Fibroblast of the aortic adventitia (primary cell): ENCODE measurements around the gene TNKS2. TPM values are rescaled to one million over a fixed set of nuclear protein-coding genes. Genes with fewer than 3 reads are reported as not detected.

Experiments used
- DNase-seq: peaks from one replicate; pipeline ENCODE4 v3.0.0-alpha.2; 2010; ENCODE audit warnings: low read depth
- H3K4me3 ChIP-seq: 2 replicates; pipeline ENCODE4 v1.5.1; 2011; ENCODE audit warnings: low read depth, mild to moderate bottlenecking, control low read depth, low read length, moderate library complexity
- CTCF ChIP-seq: IDR thresholded peaks from 2 replicates; pipeline ENCODE4 v1.5.1; 2011; ENCODE audit warnings: mild to moderate bottlenecking, low read length, control low read depth, inconsistent platforms; ENCODE audit not compliant: insufficient read depth
- total RNA-seq: library from RNA; depleted of rRNA; stranded (reverse); fragments of >200 nt; gene quantifications from 2 replicates; pipeline ENCODE4 v1.2.3, GENCODE V29; 2012; ENCODE audit warnings: low replicate concordance

TNKS2 gene
- total RNA-seq, 1 donor, result 51.2 TPM

GRCh38 chr10:91766676-91767075, 31.6 kb upstream of the TNKS2 start:
- no peak for TF ChIP-seq CTCF
- no peak for DNase-seq
- no peak overlapping the region for H3K4me3 ChIP-seq

GRCh38 chr10:91768123-91768522, 30.1 kb upstream of the TNKS2 start:
- TF ChIP-seq CTCF, result no peak
- no peak for DNase-seq

DNA sequence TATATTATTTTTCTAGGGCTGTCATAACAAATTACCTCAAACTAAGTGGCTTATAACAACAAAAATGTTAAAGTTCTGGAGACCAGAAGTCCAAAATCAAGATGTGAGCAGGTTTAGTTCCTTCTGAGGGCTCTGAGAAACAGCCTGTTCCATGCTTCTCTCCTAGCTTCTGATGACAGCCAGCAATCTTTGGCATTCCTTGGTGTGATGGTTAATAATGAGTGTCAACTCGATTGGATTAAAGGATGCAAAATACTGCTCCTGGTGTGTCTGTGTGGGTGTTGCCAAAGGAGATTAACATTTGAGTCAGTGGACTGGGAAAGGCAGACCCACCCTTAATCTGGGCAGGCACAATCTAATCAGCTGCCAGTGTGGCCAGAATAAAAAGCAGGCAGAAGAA, 26.3 kb upstream of the TNKS2 start:
- no peak for TF ChIP-seq CTCF
- no peak for DNase-seq
- no peak overlapping the region for H3K4me3 ChIP-seq

More at GRCh38 chr10:91768123-91768522, 30.1 kb upstream of the TNKS2 start:
- no peak overlapping the region for H3K4me3 ChIP-seq

DNA sequence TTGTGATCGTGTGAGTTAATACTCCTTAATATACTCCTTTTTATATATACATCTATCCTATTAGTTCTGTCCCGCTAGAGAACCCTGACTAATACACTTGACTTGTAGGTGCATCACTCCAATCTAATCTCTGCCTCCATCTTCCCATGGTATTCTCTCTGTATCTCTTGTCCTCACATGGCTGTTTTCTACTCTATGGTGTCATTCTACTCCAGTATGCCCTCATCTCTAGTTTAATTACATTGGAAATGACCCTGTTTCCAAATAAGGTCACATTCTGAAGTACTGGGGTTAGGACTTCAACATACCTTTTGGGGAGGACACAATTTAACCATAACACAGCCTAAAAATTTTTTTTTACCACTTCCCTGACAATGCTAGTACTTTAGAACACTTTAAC, 25.8 kb upstream of the TNKS2 start:
- DNase-seq, result no peak
- no peak for TF ChIP-seq CTCF
- H3K4me3 ChIP-seq, result no peak overlapping the region

GRCh38 chr10:91772869-91773268, 25.4 kb upstream of the TNKS2 start:
- TF ChIP-seq CTCF, result no peak
- H3K4me3 ChIP-seq, result no peak overlapping the region
- no peak for DNase-seq

GRCh38 chr10:91774571-91774970, 23.7 kb upstream of the TNKS2 start:
- H3K4me3 ChIP-seq, result no peak overlapping the region
- no peak for TF ChIP-seq CTCF
- no peak for DNase-seq

DNA sequence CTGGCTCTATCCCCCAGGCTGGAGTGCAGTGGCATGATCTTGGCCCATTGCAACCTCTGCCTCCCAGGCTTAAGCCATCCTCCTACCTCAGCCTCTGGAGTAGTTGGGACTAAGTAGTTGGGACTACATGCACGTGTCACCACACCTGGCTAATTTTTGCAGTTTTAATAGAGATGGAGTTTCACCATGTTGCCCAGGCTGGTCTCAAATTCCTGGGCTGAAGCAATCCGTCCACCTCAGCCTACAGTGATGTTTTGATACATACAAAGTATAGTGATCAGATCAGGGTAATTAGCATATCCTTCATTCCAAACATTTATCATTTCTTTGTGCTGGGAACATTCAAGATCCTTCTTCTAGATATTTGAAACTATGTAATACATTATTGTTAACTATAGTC, 22.5 kb upstream of the TNKS2 start:
- no peak for DNase-seq
- no peak for TF ChIP-seq CTCF

More for the DNA sequence above, 22.5 kb upstream of the TNKS2 start:
- H3K4me3 ChIP-seq, result no peak overlapping the region
